Panc1 (cell line): ENCODE data around the gene CD4. TPM values are rescaled to one million over a fixed set of nuclear protein-coding genes. Genes with fewer than 3 reads are reported as not detected.

ENCODE experiments used
- ATAC-seq: fragments of 200-7000 bp; cut with Tn5 transposase; 2 replicates; pipeline ENCODE4 v1.9.1; 2020; ENCODE audit warnings: mild to moderate bottlenecking, moderate library complexity
- BruUV-seq: library from RNA; stranded (reverse); fragments of 400-500 nt; replicated peaks from 2 replicates; lab custom pipeline; 2021; lab: Mats Ljungman, UMichigan
- CTCF ChIA-PET: fragments of 300-600 bp; sonication (Branson Sonifier 250); formaldehyde crosslinking; loops from one replicate; lab custom pipeline; 2022; ENCODE audit warnings: antibody characterized with exemption; lab: Charles Lee
- POLR2A ChIA-PET: fragments of 300-600 bp; sonication (Branson Sonifier 250); formaldehyde crosslinking; loops from one replicate; lab custom pipeline; 2022; ENCODE audit warnings: antibody characterized with exemption; lab: Charles Lee
- DNase-seq: peaks from one replicate; pipeline ENCODE4 v3.0.0-alpha.2; 2010; ENCODE audit warnings: low read depth, low spot score
- H3K27ac ChIP-seq: 2 replicates; pipeline ENCODE4 v1.5.1; 2011; ENCODE audit warnings: mild to moderate bottlenecking, low read length, inconsistent platforms
- H3K27me3 ChIP-seq: fragments of 200-500 bp; sonication (Bioruptor generic); 2 replicates; pipeline ENCODE4 v1.6.0; 2014; ENCODE audit warnings: low read length, inconsistent platforms; ENCODE audit not compliant: control insufficient read depth, insufficient read depth
- H3K36me3 ChIP-seq: fragments of 200-500 bp; sonication (Bioruptor generic); 2 replicates; pipeline ENCODE4 v1.5.1; 2014; ENCODE audit warnings: inconsistent platforms, mild to moderate bottlenecking, low read length, moderate library complexity; ENCODE audit not compliant: control insufficient read depth, insufficient read depth
- H3K4me1 ChIP-seq: 2 replicates; pipeline ENCODE4 v1.5.1; 2011; ENCODE audit warnings: inconsistent platforms, mild to moderate bottlenecking, low read length, moderate library complexity; ENCODE audit not compliant: control insufficient read depth, insufficient read depth
- H3K4me3 ChIP-seq, 2 experiments: 2 replicates each; pipeline ENCODE4 v1.5.1; 2011 to 2012; ENCODE audit warnings: low read depth in 2 of 2, low read length in 2 of 2, mild to moderate bottlenecking in 2 of 2, inconsistent platforms in 1 of 2, moderate library complexity in 1 of 2
- H3K9me3 ChIP-seq: fragments of 200-500 bp; sonication (Bioruptor generic); 2 replicates; pipeline ENCODE4 v1.5.1; 2014; ENCODE audit warnings: low read depth, mild to moderate bottlenecking, inconsistent platforms, low read length, moderate library complexity; ENCODE audit not compliant: control insufficient read depth, insufficient read depth
- SIN3A ChIP-seq: IDR thresholded peaks from 2 replicates; pipeline ENCODE4 v1.6.1; 2012; ENCODE audit warnings: low read depth, mild to moderate bottlenecking, low read length, moderate library complexity, borderline replicate concordance; ENCODE audit not compliant: insufficient read depth
- TCF7L2 ChIP-seq: IDR thresholded peaks from 2 replicates; pipeline ENCODE4 v1.6.1; 2011; ENCODE audit warnings: mild to moderate bottlenecking, low read depth, low read length, inconsistent platforms
- in situ Hi-C: cut with HindIII; loops from 2 replicates; pipeline ENCODE4 v1.10.0; 2016; ENCODE audit warnings: low sequenced_read_pairs, low pct_unique_long_range_greater_than_20kb
- intact Hi-C: fragments of 100-400 bp; cut with micrococcal nuclease; formaldehyde crosslinking; loops from one replicate; pipeline ENCODE4 v1.10.0; 2022; ENCODE audit not compliant: unreplicated experiment
- total RNA-seq: library from RNA; stranded (reverse); gene quantifications from one replicate; pipeline ENCODE4 v1.2.1, GENCODE V29; 2021; ENCODE audit not compliant: unreplicated experiment
- TF ChIP-seq, protein P1 (sequence below), 2 experiments: IDR thresholded peaks; 2 replicates each; pipeline ENCODE4 v1.6.1; 2011 to 2012; ENCODE audit warnings: low read depth in 2 of 2, control low read depth in 1 of 2, low read length in 1 of 2, mild to moderate bottlenecking in 1 of 2, moderate library complexity in 1 of 2; ENCODE audit not compliant: insufficient read depth in 1 of 2
- TF ChIP-seq, protein P2 (sequence below): fragments of 450-650 bp; IDR thresholded peaks from 2 replicates; pipeline ENCODE4 v1.5.1; 2017; ENCODE audit warnings: mild to moderate bottlenecking

Gene CD4
- total RNA-seq, 1 experiment from 2014 or later = 0.23 TPM

DNA sequence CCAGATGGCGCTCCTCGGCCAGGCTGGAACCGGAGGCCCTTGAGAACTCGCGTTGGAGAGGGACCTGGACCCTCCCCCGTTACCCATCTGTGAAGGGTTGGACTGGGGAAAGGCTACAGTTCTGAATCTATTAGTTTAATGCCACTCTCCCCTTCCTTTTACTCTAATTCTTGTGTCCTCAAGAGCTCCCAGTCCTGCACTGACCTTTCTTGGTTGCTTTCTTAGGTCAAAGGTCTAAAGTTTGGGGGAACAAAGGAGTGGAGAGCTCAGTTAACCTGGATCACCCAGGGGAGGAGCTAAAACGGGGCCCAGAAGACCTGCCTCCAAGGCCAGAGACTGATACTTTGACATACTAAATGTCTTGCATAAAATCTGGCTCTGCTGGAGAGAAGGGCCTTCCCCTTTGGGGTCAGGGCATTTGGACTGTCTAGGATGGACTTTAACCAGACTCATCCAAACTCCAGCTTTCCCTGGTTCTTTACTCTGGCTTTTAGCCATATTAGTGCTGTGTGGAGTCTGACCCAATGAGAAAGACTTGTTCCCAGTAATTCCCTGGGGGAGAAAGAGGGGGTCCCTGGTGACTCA is 35.5 kb upstream of the CD4 start:
- ATAC-seq (no peak), DNase-seq (no peak)
- ChIA-PET POLR2A (no interaction called here), CTCF (interaction anchor here (0.7 to 1.5 kb wide), 5 partner anchors 15 to 119 kb away, joined by 3 to 5 read pairs (median 3); partner anchors contain the start of gene SPSB2)
- Histone ChIP-seq H3K4me3 (no peak overlapping the region; a peak in 2 of 4 replicates), H3K27ac (peak overlapping the region; percentile 72), H3K36me3 (peaks cover 6% of the 10 kb centered on the region), H3K4me1 (peaks cover 14% of the 10 kb centered on the region), H3K27me3 (no peaks in the 10 kb centered on the region), H3K9me3 (no peaks in the 10 kb centered on the region)
- intact Hi-C loops = loop anchor here (5.0 kb wide), 1 partner anchor 73 kb away; the partner anchor contains the start of gene P3H3
- in situ Hi-C loops = no loop called here
- no TSS peak for BruUV-seq
- TF ChIP-seq, protein P1, sequence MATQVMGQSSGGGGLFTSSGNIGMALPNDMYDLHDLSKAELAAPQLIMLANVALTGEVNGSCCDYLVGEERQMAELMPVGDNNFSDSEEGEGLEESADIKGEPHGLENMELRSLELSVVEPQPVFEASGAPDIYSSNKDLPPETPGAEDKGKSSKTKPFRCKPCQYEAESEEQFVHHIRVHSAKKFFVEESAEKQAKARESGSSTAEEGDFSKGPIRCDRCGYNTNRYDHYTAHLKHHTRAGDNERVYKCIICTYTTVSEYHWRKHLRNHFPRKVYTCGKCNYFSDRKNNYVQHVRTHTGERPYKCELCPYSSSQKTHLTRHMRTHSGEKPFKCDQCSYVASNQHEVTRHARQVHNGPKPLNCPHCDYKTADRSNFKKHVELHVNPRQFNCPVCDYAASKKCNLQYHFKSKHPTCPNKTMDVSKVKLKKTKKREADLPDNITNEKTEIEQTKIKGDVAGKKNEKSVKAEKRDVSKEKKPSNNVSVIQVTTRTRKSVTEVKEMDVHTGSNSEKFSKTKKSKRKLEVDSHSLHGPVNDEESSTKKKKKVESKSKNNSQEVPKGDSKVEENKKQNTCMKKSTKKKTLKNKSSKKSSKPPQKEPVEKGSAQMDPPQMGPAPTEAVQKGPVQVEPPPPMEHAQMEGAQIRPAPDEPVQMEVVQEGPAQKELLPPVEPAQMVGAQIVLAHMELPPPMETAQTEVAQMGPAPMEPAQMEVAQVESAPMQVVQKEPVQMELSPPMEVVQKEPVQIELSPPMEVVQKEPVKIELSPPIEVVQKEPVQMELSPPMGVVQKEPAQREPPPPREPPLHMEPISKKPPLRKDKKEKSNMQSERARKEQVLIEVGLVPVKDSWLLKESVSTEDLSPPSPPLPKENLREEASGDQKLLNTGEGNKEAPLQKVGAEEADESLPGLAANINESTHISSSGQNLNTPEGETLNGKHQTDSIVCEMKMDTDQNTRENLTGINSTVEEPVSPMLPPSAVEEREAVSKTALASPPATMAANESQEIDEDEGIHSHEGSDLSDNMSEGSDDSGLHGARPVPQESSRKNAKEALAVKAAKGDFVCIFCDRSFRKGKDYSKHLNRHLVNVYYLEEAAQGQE (IDR thresholded peaks at IDR 0.05; ENCODE audit: insufficient read depth in 1 of 2, low read depth in 2 of 2, low read length in 1 of 2) = no peak
- TF ChIP-seq, protein P2, sequence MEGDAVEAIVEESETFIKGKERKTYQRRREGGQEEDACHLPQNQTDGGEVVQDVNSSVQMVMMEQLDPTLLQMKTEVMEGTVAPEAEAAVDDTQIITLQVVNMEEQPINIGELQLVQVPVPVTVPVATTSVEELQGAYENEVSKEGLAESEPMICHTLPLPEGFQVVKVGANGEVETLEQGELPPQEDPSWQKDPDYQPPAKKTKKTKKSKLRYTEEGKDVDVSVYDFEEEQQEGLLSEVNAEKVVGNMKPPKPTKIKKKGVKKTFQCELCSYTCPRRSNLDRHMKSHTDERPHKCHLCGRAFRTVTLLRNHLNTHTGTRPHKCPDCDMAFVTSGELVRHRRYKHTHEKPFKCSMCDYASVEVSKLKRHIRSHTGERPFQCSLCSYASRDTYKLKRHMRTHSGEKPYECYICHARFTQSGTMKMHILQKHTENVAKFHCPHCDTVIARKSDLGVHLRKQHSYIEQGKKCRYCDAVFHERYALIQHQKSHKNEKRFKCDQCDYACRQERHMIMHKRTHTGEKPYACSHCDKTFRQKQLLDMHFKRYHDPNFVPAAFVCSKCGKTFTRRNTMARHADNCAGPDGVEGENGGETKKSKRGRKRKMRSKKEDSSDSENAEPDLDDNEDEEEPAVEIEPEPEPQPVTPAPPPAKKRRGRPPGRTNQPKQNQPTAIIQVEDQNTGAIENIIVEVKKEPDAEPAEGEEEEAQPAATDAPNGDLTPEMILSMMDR = peak; percentile 91

GRCh38 chr12:6754411-6754810 is 34.9 kb upstream of the CD4 start:
- Histone ChIP-seq H3K9me3 (no peaks in the 10 kb centered on the region), H3K4me1 (peaks cover 14% of the 10 kb centered on the region), H3K27me3 (no peaks in the 10 kb centered on the region), H3K27ac (peak overlapping the region; percentile 72; the same call in 1 of the 2 replicates), H3K36me3 (peaks cover 6% of the 10 kb centered on the region), H3K4me3 (no peak overlapping the region)
- ChIA-PET POLR2A (no interaction called here), CTCF (interaction anchor here (0.7 to 1.5 kb wide), 2 partner anchors 15 to 70 kb away, joined by 3 to 5 read pairs; no protein-coding TSS in a partner anchor)
- TF ChIP-seq TCF7L2 (no peak), SIN3A (no peak)
- TF ChIP-seq, protein P2 = no peak
- no peak for DNase-seq
- intact Hi-C loops (loop anchor here (5.0 kb wide), 1 partner anchor 73 kb away; the partner anchor contains the start of gene P3H3), in situ Hi-C loops (no loop called here)
- ATAC-seq = no peak
- BruUV-seq = no TSS peak
